Epithelial cell of esophagus (primary cell): ENCODE results near the gene ADCY10.

Experiments
- DNase-seq: peaks from one replicate; pipeline ENCODE4 v3.0.0; 2010; ENCODE audit warnings: low read depth
- H3K4me3 ChIP-seq: 2 replicates; pipeline ENCODE4 v1.5.1; 2011; ENCODE audit warnings: mild to moderate bottlenecking, low read length, control low read depth
- CTCF ChIP-seq: IDR thresholded peaks from 2 replicates; pipeline ENCODE4 v1.5.1; 2011; ENCODE audit warnings: low read depth, mild to moderate bottlenecking, low read length, control low read depth, inconsistent platforms; ENCODE audit not compliant: insufficient read depth; ENCODE audit errors: missing control alignments

ADCY10 gene

GRCh38 chr1:167924543-167925231 is 10.8 kb upstream of the ADCY10 start:
- H3K4me3 ChIP-seq, result no peak overlapping the region
- no peak for TF ChIP-seq CTCF
- DNase-seq, result no peak

- no peak for DNase-seq
- TF ChIP-seq CTCF, result no peak
- no peak overlapping the region for H3K4me3 ChIP-seq
Observed at GRCh38 chr1:167924102-167924501, 10.2 kb upstream of the ADCY10 start.

- TF ChIP-seq CTCF, result no peak
- H3K4me3 ChIP-seq, result no peak overlapping the region
- no peak for DNase-seq
Observed at GRCh38 chr1:167923324-167924056, 9.6 kb upstream of the ADCY10 start.

GRCh38 chr1:167922611-167923074 is 8.7 kb upstream of the ADCY10 start:
- peak; percentile 62 for DNase-seq

GRCh38 chr1:167922023-167922422 is 8.1 kb upstream of the ADCY10 start:
- peak; percentile 45 for DNase-seq
- no peak for TF ChIP-seq CTCF
- H3K4me3 ChIP-seq, result no peak overlapping the region

More at GRCh38 chr1:167922611-167923074, 8.7 kb upstream of the ADCY10 start:
- H3K4me3 ChIP-seq, result no peak overlapping the region
- TF ChIP-seq CTCF, result no peak

- no peak for TF ChIP-seq CTCF
- no peak for DNase-seq
- H3K4me3 ChIP-seq, result no peak overlapping the region
Observed at GRCh38 chr1:167916766-167917511, 3.0 kb upstream of the ADCY10 start.
